ENCODE data around the gene LNX1. TPM values are rescaled to one million over a fixed set of nuclear protein-coding genes. Genes with fewer than 3 reads are reported as not detected.

The LNX1 gene
- total and polyA plus RNA-seq, 2 experiments from 2014 or later = 6.7 to 9.4 TPM

- Histone ChIP-seq H3K4me1 (ENCODE audit: insufficient read depth) (peaks cover 11% of the 10 kb centered on the region), H3K9ac (no peak overlapping the region), H3K36me3 (ENCODE audit: low read depth) (peaks cover 25% of the 10 kb centered on the region), H3K79me2 (ENCODE audit: insufficient read depth) (peaks cover 80% of the 10 kb centered on the region), H4K20me1 (ENCODE audit: insufficient read depth) (no peaks in the 10 kb centered on the region), H3K27ac (peak overlapping the region; percentile 55), H2AFZ (no peak overlapping the region), H3F3A (ENCODE audit: insufficient read depth) (peaks cover 13% of the 10 kb centered on the region; the same call in 1 of the 2 replicates), H3K4me3 (no peak overlapping the region), H3K9me2 (ENCODE audit: insufficient read depth) (no peaks in the 10 kb centered on the region), H3K4me2 (ENCODE audit: unreplicated experiment) (no peak overlapping the region), H3K27me3 (replicated peaks; ENCODE audit: insufficient read depth) (no peaks in the 10 kb centered on the region), H3K9me3 (ENCODE audit: low read depth) (no peaks in the 10 kb centered on the region)
- in situ Hi-C loops (cut with MboI) = no loop called here
- TF ChIP-seq EZH2 (IDR thresholded peaks at IDR 0.05; ENCODE audit: insufficient read depth, poor library complexity, severe bottlenecking) (no peak), EZH2phosphoT487 (IDR thresholded peaks at IDR 0.05; ENCODE audit: insufficient read depth, low read depth) (no peak)
- WGBS, 2 experiments (ENCODE audit: low coverage in 1 of 2, low lambda C conversion rate in 2 of 2, missing lambda C conversion rate in 2 of 2) = 32 to 37% methylated on average over 1 of the region's 1 CpG
- peak; percentile 68 for DNase-seq
Measured at GRCh38 chr4:53436251-53436650, 155.0 kb downstream of the LNX1 start.

GRCh38 chr4:53432528-53433424 lies 158.5 kb downstream of the LNX1 start:
- TF ChIP-seq EZH2 (IDR thresholded peaks at IDR 0.05; ENCODE audit: insufficient read depth, poor library complexity, severe bottlenecking) = no peak
- TF ChIP-seq EZH2phosphoT487 (IDR thresholded peaks at IDR 0.05; ENCODE audit: insufficient read depth, low read depth) = no peak
- no peak for DNase-seq
- H3K79me2 ChIP-seq (ENCODE audit: insufficient read depth) = peaks cover 71% of the 10 kb centered on the region

GRCh38 chr4:53431052-53431451 lies 160.2 kb downstream of the LNX1 start:
- TF ChIP-seq EZH2 (IDR thresholded peaks at IDR 0.05; ENCODE audit: insufficient read depth, poor library complexity, severe bottlenecking) (no peak), EZH2phosphoT487 (IDR thresholded peaks at IDR 0.05; ENCODE audit: insufficient read depth, low read depth) (no peak)
- no peaks in the 10 kb centered on the region for H3K9me3 ChIP-seq (ENCODE audit: low read depth)
- H3K4me1 ChIP-seq (ENCODE audit: insufficient read depth) = peaks cover 4% of the 10 kb centered on the region; the same call in 1 of the 2 replicates
- H2AFZ ChIP-seq = no peak overlapping the region
- in situ Hi-C loops (cut with MboI) = no loop called here
- H3K79me2 ChIP-seq (ENCODE audit: insufficient read depth) = peaks cover 80% of the 10 kb centered on the region
- H4K20me1 ChIP-seq (ENCODE audit: insufficient read depth) = no peaks in the 10 kb centered on the region
- H3K27ac ChIP-seq = no peak overlapping the region
- H3K27me3 ChIP-seq (replicated peaks; ENCODE audit: insufficient read depth) = no peaks in the 10 kb centered on the region
- H3F3A ChIP-seq (ENCODE audit: insufficient read depth) = peaks cover 9% of the 10 kb centered on the region; the same call in 1 of the 2 replicates
- H3K36me3 ChIP-seq (ENCODE audit: low read depth) = peaks cover 56% of the 10 kb centered on the region
- no peak overlapping the region for H3K4me2 ChIP-seq (ENCODE audit: unreplicated experiment)
- no peak for DNase-seq
- no peak overlapping the region for H3K4me3 ChIP-seq
- 96 to 98% methylated on average over 5 of the region's 5 CpGs for WGBS, 2 experiments (ENCODE audit: low coverage in 1 of 2, low lambda C conversion rate in 2 of 2, missing lambda C conversion rate in 2 of 2)
- no peaks in the 10 kb centered on the region for H3K9me2 ChIP-seq (ENCODE audit: insufficient read depth)
- H3K9ac ChIP-seq = no peak overlapping the region

More at GRCh38 chr4:53432528-53433424, 158.5 kb downstream of the LNX1 start:
- H3K27ac ChIP-seq = no peak overlapping the region
- no peak overlapping the region for H3K4me3 ChIP-seq
- no peaks in the 10 kb centered on the region for H3K27me3 ChIP-seq (replicated peaks; ENCODE audit: insufficient read depth)
- no peak overlapping the region for H2AFZ ChIP-seq
- no peaks in the 10 kb centered on the region for H3K9me3 ChIP-seq (ENCODE audit: low read depth)
- H3K36me3 ChIP-seq (ENCODE audit: low read depth) = peaks cover 45% of the 10 kb centered on the region
- H3K9me2 ChIP-seq (ENCODE audit: insufficient read depth) = no peaks in the 10 kb centered on the region
- H3F3A ChIP-seq (ENCODE audit: insufficient read depth) = peaks cover 13% of the 10 kb centered on the region; the same call in 1 of the 2 replicates
- H3K9ac ChIP-seq = no peak overlapping the region
- H3K4me1 ChIP-seq (ENCODE audit: insufficient read depth) = peaks cover 11% of the 10 kb centered on the region
- in situ Hi-C loops (cut with MboI) = no loop called here
- no peaks in the 10 kb centered on the region for H4K20me1 ChIP-seq (ENCODE audit: insufficient read depth)
- H3K4me2 ChIP-seq (ENCODE audit: unreplicated experiment) = no peak overlapping the region
- 98 to 99% methylated on average over 4 of the region's 4 CpGs for WGBS, 2 experiments (ENCODE audit: low coverage in 1 of 2, low lambda C conversion rate in 2 of 2, missing lambda C conversion rate in 2 of 2)

GRCh38 chr4:53427366-53427765 lies 163.9 kb downstream of the LNX1 start:
- Histone ChIP-seq H4K20me1 (ENCODE audit: insufficient read depth) (no peaks in the 10 kb centered on the region), H3K27ac (no peak overlapping the region), H3F3A (ENCODE audit: insufficient read depth) (peaks cover 6% of the 10 kb centered on the region; the same call in 1 of the 2 replicates), H2AFZ (no peak overlapping the region), H3K27me3 (replicated peaks; ENCODE audit: insufficient read depth) (no peaks in the 10 kb centered on the region), H3K4me1 (ENCODE audit: insufficient read depth) (0 out of 2 replicates have a peak, but pooled peaks cover 6% of the 10 kb centered on the region), H3K9me3 (ENCODE audit: low read depth) (no peaks in the 10 kb centered on the region), H3K4me2 (ENCODE audit: unreplicated experiment) (no peak overlapping the region), H3K9ac (no peak overlapping the region), H3K4me3 (no peak overlapping the region), H3K36me3 (ENCODE audit: low read depth) (peaks cover 62% of the 10 kb centered on the region), H3K9me2 (ENCODE audit: insufficient read depth) (no peaks in the 10 kb centered on the region), H3K79me2 (ENCODE audit: insufficient read depth) (peaks cover 86% of the 10 kb centered on the region)
- TF ChIP-seq EZH2 (IDR thresholded peaks at IDR 0.05; ENCODE audit: insufficient read depth, poor library complexity, severe bottlenecking) (no peak), EZH2phosphoT487 (IDR thresholded peaks at IDR 0.05; ENCODE audit: insufficient read depth, low read depth) (no peak)
- in situ Hi-C loops (cut with MboI) = no loop called here
- DNase-seq = no peak
